Measurements from ENCODE around the gene KCNJ12. TPM values are rescaled to one million over a fixed set of nuclear protein-coding genes. Genes with fewer than 3 reads are reported as not detected.

Gene KCNJ12
- total and polyA plus RNA-seq, 2 of the 4 experiments (the other 2 are of a cell fraction): under 0.01 to 0.10 TPM

DNA sequence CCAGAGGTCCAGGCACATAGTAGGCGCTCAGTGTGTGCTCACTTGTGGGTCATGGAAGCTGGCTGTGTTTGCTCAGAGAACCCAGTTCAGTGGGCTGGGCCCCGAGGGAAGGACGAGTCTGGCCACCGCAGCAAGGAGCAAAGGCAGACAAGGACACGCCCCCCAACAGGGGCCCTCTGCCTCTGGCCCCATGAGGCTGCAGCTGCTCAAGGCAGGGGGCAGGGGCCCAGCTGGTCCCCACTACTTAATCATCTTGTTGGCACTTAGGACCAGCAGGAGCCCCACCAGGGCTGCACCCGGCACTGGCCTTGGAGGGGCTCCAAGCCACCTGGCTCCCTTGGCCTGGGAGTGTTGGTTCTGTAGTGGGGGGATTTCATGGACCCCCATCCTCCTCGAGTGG lies 16.1 kb downstream of the KCNJ12 start:
- Histone ChIP-seq H2AK5ac (ENCODE audit: low read depth, low read length) (no peak overlapping the region), H2AFZ (replicated peaks; ENCODE audit: low read length, poor library complexity) (no peak overlapping the region), H3K9ac (ENCODE audit: low read depth, low read length) (no peak overlapping the region), H4K20me1 (ENCODE audit: insufficient read depth, low read length) (no peaks in the 10 kb centered on the region), H3K9me1 (ENCODE audit: insufficient read depth, low read length) (no peaks in the 10 kb centered on the region; the same call in 1 of the 2 replicates), H3K79me1 (ENCODE audit: low read depth in 1 of 2, low read length in 2 of 2) (no peaks in the 10 kb centered on the region), H3K18ac (ENCODE audit: low read depth, low read length) (no peak overlapping the region), H2AK9ac (replicated peaks; ENCODE audit: low read depth, low read length, poor library complexity) (no peak overlapping the region), H2BK15ac (ENCODE audit: low read depth, low read length) (no peak overlapping the region), H4K5ac (ENCODE audit: low read depth, low read length) (no peak overlapping the region), H3K27ac (ENCODE audit: insufficient read depth, low read length) (no peak overlapping the region), H3K4ac (ENCODE audit: low read depth, low read length) (no peak overlapping the region), H3K4me2 (ENCODE audit: low read depth, low read length) (no peak overlapping the region), H3K56ac (ENCODE audit: extremely low read depth, insufficient read depth, low read length) (no peak overlapping the region), H3K4me1 (ENCODE audit: control insufficient read depth, insufficient read depth, low read length) (peaks cover 6% of the 10 kb centered on the region), H4K8ac (ENCODE audit: low read depth in 2 of 2, low read length in 2 of 2) (no peak overlapping the region), H2BK5ac (ENCODE audit: low read depth, low read length, poor library complexity, severe bottlenecking) (no peak overlapping the region), H3K4me3 (ENCODE audit: insufficient read depth, low read depth, low read length) (no peak overlapping the region), H3K9me3 (ENCODE audit: control insufficient read depth, insufficient read depth, low read length) (no peaks in the 10 kb centered on the region), H3K14ac (replicated peaks; ENCODE audit: low read depth, low read length) (no peak overlapping the region), H3K36me3 (ENCODE audit: control insufficient read depth, insufficient read depth, low read length) (no peaks in the 10 kb centered on the region), H4K91ac (ENCODE audit: insufficient read depth, low read depth, low read length) (no peak overlapping the region), H2BK20ac (ENCODE audit: low read depth, low read length) (no peak overlapping the region), H3K27me3 (ENCODE audit: control insufficient read depth, insufficient read depth, low read length) (peaks cover 40% of the 10 kb centered on the region), H2BK120ac (ENCODE audit: low read depth, low read length) (no peak overlapping the region), H3K23ac (ENCODE audit: low read depth, low read length) (no peak overlapping the region)
- in situ Hi-C loops (cut with MboI; ENCODE audit: low sequenced_read_pairs): no loop called here
- CTCF ChIA-PET: no interaction called here
- intact Hi-C loops (cut with micrococcal nuclease): no loop called here
- WGBS, 2 experiments (ENCODE audit: extremely low coverage in 2 of 2, insufficient read length in 1 of 2): 26% methylated on average over 4 of the region's 7 CpGs; no CpG with 5 or more reads in 1 of the 2 experiments
- no peak for ATAC-seq (ENCODE audit: low read depth)
- no TSS peak for BruUV-seq (replicated peaks)
- dilution Hi-C loops (cut with HindIII; ENCODE audit: low sequenced_read_pairs, unreplicated experiment): no loop called here
- TF ChIP-seq MAFK (IDR thresholded peaks at IDR 0.05; ENCODE audit: low read depth, low read length) (no peak), NFE2L2 (IDR thresholded peaks at IDR 0.05; ENCODE audit: low read depth, low read length) (no peak)
- TF ChIP-seq, protein P1, sequence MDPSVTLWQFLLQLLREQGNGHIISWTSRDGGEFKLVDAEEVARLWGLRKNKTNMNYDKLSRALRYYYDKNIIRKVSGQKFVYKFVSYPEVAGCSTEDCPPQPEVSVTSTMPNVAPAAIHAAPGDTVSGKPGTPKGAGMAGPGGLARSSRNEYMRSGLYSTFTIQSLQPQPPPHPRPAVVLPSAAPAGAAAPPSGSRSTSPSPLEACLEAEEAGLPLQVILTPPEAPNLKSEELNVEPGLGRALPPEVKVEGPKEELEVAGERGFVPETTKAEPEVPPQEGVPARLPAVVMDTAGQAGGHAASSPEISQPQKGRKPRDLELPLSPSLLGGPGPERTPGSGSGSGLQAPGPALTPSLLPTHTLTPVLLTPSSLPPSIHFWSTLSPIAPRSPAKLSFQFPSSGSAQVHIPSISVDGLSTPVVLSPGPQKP (IDR thresholded peaks at IDR 0.05; ENCODE audit: borderline replicate concordance, low read depth, low read length): no peak
- DNase-seq: no peak
- POLR2A ChIA-PET (ENCODE audit: unreplicated experiment): no interaction called here
